ENCODE measurements around the gene C1orf74.
"Not testable (repeated sequence)": the region's sequence is repeated elsewhere in the genome, so short reads cannot be mapped to it uniquely, and the experiment has no call there.

The C1orf74 gene

GRCh38 chr1:209805875-209806760 is 21.8 kb upstream of the C1orf74 start, which contains the start of gene IRF6:
IRF6 (minus strand) TSS chr1:209806142; CDS start chr1:209801413, 4,729 bp downstream.
- DNase-seq (ENCODE audit: low read depth), result peak; percentile 73

DNA sequence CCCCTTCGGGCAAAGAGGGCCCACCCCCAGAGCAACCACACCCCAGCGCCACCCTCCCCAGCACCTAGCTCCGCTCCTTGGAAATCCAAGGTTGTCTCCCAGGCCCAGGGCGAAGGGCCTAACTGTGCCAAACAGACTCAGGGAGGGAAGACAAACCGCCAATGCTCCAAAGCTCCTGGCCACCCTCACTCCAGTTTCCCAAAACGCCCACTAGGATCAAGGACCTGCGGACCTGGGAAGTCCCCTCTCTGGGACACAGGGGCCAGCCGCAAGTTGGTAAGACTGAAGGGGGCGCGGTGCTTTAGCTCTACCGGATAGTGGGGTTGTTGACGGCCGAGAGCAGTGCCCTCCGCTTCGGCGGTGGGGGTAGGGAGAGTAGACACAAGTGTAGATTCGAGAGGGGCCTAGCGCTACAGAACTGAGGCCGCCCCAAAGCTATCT is 21.0 kb upstream of the C1orf74 start:
- no peak for DNase-seq (ENCODE audit: low read depth)

GRCh38 chr1:209803568-209803967 is 19.2 kb upstream of the C1orf74 start:
- DNase-seq (ENCODE audit: low read depth), result no peak

- no peak for DNase-seq (ENCODE audit: low read depth)
Observed at GRCh38 chr1:209802780-209803152, 18.4 kb upstream of the C1orf74 start.

GRCh38 chr1:209802117-209802779 is 17.9 kb upstream of the C1orf74 start:
- DNase-seq (ENCODE audit: low read depth), result no peak

DNA sequence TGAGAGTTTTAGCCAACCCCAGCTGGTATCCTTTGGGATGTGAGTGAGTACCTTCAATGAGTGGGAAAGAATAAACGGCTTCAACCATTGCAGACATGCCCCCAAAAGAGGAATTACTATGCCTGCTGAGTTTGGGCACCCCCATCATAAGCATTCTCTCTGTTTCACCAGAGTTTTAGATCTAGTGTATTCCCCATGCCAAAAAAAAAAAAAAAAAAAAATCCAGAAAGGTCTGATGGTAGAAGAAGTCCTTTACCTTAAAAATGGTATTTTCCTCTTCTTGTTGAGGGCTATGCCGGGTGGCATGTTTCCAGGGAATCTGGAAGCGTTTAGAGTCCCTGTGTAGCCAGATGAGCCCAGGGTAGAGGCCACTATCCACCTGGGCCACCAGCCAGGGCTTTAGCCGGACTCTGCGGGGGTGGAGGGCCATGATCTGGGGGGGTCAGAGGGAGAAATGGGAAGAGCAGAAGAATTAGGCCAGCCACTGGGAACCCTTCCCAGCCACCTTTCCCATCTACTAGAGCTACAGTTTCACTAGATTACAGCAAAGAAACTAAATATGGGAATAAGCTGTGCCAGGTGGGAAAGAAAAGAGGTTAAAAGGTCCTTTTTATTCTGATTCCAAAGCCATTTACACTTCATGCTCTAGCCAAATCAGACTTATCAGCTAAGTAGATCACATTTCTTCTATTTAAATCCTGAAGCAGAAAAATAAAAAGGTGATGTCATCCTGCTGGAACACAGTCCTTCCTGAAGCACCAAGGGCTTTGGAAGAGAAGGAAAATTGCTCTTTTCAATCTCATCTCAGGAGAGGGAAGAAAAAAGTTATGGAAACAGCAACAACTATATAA is 16.9 kb upstream of the C1orf74 start:
- DNase-seq (ENCODE audit: low read depth), result no peak

DNA sequence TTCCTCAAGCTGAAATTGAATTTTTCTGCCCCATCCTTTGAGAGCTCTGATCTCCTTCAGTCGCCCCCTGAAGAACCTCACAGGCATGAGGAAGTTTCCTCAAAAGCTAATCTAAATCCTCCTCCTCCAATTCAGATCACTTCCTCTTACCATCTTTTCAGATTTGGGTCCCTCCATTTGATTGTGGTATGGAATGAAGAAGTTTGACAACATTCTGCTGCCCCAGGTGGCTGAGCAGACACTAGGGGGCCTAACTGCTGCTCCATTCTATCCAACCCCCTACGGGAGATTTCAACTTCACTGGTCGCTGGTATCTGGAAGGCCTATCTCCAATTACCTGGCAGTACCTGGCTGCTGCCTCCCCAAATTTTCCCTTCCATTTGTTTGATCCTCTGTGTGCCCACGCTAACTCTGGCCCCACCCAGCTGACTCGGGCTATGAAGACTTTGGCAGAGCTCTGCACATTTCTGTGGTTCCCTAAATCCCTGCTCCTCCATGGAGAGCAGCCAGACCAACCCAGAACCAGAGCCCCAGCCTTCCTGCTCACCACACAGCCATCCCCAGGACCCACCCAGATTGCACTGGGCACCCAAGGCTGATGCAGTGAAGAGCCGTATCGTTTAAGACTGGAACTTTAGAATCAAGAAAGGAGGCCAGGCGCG is 13.8 kb upstream of the C1orf74 start:
- no peak for DNase-seq (ENCODE audit: low read depth)

DNA sequence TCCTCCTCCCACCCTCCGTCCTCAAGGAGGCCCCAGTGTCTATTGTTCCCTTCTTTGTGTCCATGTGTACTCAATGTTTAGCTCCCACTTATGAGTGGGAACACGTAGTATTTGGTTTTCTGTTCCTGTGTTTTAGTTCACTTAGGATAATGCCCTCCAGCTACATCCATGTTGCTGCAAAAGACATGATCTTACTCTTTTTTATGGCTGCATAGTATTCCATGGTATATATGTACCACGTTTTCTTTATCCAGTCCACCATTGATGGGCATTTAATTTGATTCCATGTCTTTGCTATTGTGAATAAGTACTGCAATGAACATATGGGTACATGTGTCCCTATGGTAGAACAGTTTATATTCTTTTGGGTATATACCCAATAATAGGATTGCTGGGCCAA is 9.4 kb upstream of the C1orf74 start:
- not testable (repeated sequence) for DNase-seq (ENCODE audit: low read depth)

- no peak for DNase-seq (ENCODE audit: low read depth)
Observed at GRCh38 chr1:209791920-209792319, 7.6 kb upstream of the C1orf74 start.

DNA sequence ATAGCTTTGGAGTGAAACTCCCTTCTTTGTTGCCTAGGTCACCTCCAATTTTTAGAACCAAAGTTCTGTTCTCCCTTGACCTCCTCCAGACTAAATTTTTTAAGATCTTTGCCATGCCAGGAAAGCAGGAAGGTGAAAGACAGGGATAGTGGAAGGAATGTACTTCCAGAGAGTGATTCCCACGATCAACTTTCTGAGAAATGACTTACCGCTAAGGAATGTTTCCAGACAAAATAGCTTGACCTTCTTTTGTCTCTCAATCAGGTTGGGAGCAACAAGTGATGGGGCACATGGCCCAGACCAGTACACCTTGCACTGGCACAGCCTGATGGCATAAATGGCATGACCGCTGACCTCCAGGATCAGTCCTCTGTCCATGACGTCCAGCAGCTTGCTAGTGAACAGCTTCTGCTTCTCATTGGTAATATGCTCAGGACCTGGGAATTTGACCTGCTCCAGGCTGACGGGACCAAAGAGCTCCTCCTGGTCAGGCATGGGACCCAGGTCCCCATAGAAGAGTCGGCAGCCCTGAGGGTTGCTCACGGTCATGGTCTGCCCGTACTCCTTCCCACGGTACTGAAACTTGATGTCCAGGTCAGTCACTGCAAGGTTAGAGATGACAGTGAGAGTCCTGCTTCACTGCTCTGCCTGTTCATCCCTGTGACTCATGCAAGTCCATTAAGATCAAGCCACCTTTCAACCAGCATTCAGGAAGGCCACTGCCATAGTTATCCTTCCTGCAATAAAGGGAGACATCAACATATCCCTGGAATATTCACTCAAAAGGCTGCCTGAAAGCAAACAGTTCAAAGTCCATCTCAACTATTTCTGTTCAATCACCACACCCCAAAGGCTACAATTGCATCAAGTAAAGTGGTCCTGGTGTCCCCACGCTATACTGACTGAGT is 6.2 kb upstream of the C1orf74 start:
- no peak for DNase-seq (ENCODE audit: low read depth)

- no peak for DNase-seq (ENCODE audit: low read depth)
Observed at GRCh38 chr1:209789245-209789644, 4.9 kb upstream of the C1orf74 start.

GRCh38 chr1:209787551-209787950 is 3.2 kb upstream of the C1orf74 start:
- no peak for DNase-seq (ENCODE audit: low read depth)

DNA sequence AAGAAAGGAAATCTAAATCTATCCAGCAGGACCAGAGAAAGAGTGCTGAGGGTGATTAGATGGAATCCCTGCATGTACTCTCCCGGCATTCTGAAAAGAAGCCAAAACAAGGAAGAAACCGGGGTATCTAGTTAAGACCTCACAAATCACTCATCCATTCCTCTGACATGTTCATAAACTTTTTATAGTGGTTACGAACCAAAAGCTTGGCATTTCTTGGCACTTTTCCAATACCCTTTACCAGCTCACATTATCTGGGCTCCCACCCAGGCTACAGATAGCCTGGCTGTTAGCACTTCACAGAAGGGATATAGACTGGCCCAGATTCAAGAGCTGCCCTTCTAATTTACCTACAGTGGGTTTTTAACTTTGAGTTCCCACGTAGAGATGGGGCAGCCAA is 1.8 kb upstream of the C1orf74 start:
- DNase-seq (ENCODE audit: low read depth), result no peak

GRCh38 chr1:209785592-209785991 is 1.2 kb upstream of the C1orf74 start:
- DNase-seq (ENCODE audit: low read depth), result no peak

DNA sequence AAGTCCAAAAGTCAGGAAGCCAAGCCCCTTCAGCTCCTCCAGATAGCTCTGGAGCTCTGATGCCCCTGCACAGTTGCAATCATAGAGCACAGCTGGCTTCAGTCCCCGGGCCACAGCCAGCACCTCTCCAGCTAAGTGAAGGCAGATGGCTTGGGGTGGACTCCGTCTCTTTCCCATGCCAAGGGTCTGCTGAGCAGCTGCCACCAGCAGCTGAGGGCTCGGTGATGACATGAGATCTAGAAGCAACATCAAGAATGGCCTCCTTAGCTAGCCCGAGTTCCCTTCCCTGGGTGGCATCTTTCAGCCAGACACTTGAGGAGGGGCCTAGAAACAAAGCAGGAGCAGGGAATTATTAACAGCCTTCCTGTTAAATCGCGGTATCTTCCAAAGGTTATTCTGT is 973 bp downstream of the C1orf74 start:
- DNase-seq (ENCODE audit: low read depth), result no peak

DNA sequence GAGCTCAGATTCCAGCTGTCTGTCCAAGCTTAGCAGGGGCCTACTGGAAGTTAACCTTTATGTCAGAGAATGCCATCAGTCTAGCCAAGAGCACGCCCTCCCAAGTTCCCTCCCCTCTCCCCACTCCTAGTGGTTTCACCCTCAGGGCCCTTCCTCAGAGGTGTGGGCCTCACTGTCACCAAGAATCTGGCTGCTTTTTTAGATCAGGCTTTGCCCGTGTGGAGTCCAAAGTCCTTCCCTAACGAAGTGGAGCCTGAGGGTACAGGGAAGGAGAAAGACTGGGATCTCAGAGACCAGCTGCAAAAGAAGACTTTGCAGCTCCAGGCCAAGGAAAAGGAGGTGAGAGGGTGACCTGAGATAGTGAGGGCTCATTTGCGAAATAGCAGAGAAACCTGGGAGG is 4.1 kb downstream of the C1orf74 start:
- no peak for DNase-seq (ENCODE audit: low read depth)

GRCh38 chr1:209778102-209778501 is 6.3 kb downstream of the C1orf74 start:
- no peak for DNase-seq (ENCODE audit: low read depth)

DNA sequence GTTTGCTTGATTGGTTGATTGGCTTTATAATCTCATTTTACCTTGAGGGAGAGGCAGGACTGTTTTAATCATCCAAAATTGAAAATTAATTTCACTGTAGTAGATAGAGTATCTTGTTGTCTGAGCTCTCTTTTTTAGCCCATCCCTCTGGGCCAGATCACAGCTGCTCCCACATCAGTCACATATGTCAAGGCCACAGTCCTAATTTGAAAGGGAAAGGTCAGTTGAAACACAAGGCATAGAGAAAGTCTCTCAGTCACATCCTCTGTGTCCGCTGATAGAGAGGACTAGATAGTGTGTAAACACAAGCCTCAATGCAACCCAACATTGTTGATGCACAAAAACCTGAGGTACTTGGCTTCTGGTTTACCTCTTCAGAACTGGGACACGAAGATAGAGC is 6.8 kb downstream of the C1orf74 start:
- DNase-seq (ENCODE audit: low read depth), result no peak

- DNase-seq (ENCODE audit: low read depth), result no peak
Observed at GRCh38 chr1:209775678-209776077, 8.7 kb downstream of the C1orf74 start.

DNA sequence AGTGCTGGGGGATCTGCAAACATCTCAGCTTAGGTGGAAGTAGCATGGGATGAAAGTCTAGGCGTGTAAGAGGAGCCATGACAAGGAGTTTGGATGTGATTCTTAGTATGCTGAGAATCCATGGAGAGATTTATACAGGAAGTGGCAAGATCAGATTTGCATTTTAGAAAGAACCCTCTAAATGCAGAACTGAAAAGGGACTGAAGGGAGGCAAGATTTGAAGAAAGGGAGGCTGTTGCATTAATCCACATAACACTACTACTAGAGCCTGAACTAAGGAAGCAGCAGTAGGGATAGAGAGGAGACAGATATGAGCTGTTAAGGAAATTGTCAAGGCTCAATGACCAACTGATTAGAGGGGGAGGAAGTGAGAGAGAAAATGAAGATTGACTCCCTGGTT is 9.8 kb downstream of the C1orf74 start:
- no peak for DNase-seq (ENCODE audit: low read depth)

GRCh38 chr1:209772126-209772525 is 12.2 kb downstream of the C1orf74 start:
- DNase-seq (ENCODE audit: low read depth), result no peak
